HG03354 (cell line): ENCODE data around the gene ST8SIA2.
A peak's percentile ranks its signal among the peaks of the same experiment; 100 is the strongest.

Experiments
- ATAC-seq: cut with Tn5 transposase; IDR thresholded peaks from one replicate; pipeline ENCODE4 v1.9.1; 2021; ENCODE audit warnings: mild to moderate bottlenecking; ENCODE audit not compliant: unreplicated experiment, poor library complexity, severe bottlenecking

ST8SIA2 gene

DNA sequence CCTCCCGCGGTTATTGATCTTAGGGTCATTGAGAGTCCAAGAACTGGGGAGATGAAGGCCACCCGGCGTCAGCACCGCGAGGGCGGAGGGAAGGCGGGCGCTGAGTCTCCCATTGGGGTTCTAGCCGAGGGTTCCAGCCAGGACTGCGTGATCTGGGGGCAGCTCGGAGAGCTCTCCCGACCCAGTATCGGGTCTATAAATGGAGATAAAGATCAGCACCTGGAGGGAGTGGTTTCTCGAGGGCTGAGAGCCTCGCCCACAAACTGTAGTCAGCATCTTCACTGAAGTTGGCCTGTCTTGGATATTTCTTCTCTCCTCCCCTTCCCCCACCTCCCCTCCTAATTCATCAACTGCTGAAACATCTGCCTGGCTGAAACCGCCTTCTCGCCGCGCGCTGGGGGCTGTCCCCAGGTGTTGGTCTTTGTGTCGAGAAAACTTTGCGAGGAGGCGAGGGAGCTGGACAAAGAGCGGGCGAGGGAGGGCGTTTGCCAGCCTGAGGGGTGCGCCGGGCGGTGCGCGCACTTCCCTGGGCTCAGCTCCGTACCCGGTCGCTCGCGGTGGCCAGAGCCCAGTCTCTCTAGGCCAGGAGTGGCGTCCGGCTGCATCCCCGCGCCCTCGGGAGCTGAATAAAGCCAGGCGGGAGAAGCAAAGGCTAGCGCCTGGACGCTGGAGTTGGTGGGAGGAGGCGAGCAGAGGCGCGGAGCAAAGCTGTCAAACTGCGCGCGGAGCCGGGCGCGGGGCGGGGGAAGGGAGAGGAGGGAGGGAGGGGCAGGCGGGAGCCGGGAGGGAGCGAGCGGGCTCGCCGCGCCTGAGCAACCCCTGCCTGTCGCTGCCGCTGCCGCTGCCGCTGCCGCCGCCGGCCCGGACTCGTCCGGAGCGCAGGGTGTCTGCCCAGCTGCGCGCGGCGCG is at the start of gene ST8SIA2:
TSS of gene ST8SIA2 (plus strand) at position 811 of the 909 bp plus-strand sequence. CDS start 184 bp downstream, outside the sequence.
- no peak for ATAC-seq

DNA sequence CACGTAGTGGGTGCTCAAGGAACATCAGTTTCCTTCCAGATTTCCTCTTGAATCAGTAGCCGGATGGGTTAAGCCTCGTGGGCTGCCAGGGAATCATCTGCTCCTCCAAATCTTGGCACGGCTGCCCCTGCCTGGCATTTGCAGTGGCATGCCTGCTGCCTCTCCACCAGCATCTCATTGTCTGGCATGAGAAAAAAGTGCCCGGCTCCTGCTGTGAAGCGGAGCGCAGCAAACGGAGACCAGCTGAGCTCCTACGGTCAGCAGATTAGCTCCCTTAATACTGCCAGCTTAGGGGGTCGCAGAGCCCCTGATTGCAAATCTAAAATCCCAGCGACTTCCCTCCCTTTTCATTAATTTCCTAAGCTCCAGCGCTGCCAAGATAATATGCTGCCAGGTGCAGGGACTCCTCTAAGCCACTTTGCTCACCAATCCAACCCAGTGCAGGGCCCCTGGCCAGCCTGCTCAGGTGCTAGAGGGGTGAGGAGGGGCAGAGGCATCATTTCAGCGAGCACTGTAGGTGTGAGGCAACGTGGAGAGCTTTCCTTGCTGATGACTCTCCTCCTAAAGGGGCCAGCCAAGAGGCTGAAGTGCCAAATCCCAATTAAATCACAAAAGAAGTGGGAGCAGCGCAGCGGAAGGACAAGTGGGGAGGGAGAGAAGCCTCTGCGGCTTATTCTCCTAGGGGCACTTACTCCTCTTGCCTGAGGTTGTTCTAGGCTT is 49.6 kb upstream of the ST8SIA2 start:
- no peak for ATAC-seq

GRCh38 chr15:92346063-92346462 is 47.6 kb upstream of the ST8SIA2 start:
- ATAC-seq = no peak

DNA sequence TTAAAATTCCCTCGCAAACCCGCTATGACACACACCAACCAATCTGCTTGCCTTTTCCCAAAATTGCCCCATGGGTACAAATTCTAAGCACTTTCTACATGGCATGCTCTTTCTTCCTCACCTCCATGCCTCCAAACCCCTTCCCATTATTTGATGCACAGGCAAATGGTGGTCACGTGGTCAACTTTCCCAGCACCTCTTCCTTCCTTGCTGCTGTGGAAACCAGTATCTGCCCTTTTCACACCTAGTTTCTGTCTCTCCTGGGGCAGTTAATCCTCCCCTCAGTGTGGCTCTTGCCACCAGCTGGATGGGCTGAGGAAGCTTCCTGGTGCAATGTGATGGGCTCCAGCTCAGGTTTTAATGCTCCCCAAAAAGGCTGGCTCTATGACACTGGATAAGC is 38.4 kb upstream of the ST8SIA2 start:
- no peak for ATAC-seq

DNA sequence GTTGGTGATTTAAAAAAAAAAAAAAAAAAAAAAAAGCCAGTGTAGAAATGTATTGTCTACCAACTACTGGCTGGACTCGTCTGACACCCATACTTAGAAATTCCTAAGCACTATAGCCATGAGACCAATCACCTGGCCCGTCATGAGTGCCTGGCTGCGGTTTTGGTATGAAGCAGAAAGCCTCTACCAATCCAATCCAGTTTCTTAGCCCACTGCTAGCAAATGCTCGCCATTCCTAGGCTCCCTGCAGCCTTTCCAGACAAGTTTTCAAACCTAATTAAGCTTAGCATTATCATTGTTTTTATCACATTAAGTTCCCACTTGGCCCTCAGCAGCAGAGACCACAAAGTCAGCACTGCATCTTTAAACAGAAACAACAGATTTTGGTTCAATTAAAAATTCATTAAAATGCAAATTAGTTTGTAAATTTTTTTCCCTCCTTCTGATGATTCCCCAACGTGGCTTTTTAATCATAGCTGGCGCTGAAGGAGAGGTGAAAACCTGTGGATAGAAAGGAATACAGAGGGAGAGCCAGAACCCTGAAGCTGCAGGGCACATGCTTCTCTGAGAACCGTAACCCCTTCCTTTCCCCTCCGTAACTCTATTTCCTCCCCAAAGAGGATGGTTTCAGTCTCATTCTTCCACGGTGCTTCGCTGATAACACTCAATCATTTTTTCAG is 32.2 kb upstream of the ST8SIA2 start:
- ATAC-seq = no peak

GRCh38 chr15:92362001-92362350 is 31.7 kb upstream of the ST8SIA2 start:
- no peak for ATAC-seq

- no peak for ATAC-seq
These were observed 28.6 kb upstream of the ST8SIA2 start for GRCh38 chr15:92365084-92365483.

DNA sequence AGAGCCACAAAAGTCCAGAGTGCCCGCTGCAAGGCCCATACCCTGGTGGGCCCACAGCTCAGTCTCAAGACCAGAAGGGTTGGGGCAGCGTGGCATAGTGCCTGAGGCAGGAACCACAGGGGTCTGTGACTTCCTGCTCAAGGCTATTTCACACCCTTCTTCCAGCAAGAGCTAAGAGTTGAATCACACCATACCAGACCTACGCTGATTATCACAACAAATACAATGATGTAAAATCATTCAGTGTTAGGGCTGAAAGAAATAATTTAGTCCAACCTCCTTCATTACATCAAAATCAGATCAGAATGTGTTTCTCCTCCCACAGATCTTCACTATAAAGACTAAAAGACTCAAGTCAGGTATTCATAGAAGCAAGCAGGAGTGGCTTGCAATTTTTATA is 27.8 kb upstream of the ST8SIA2 start:
- ATAC-seq = no peak

GRCh38 chr15:92366381-92366780 is 27.3 kb upstream of the ST8SIA2 start:
- ATAC-seq = no peak

- no peak for ATAC-seq
These were observed 18.6 kb upstream of the ST8SIA2 start for GRCh38 chr15:92375057-92375456.

GRCh38 chr15:92376109-92376508 is 17.6 kb upstream of the ST8SIA2 start:
- no peak for ATAC-seq

- no peak for ATAC-seq
These were observed 16.4 kb upstream of the ST8SIA2 start for GRCh38 chr15:92377083-92377789.

GRCh38 chr15:92383519-92384324 is 10.0 kb upstream of the ST8SIA2 start:
- ATAC-seq = peak; percentile 75

DNA sequence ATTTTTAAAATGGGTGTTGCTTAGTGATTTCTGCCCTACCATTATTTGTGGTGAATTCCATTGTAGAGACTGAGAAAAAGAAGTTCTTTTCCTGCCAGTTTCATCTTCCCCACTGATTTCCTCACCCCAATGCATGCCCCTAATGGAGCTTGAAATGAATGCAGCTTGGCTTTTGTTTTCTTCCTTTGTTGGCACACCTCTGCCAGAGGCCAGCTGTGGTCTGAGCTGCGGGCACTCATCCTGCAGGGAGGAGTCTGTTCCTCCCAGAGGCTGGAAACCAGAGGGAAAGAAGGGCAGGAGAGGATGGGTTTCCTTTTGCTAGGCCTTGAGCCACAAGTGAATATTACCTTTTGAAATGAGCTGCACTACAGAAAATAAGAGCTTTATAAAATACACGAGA is 9.3 kb upstream of the ST8SIA2 start:
- no peak for ATAC-seq

DNA sequence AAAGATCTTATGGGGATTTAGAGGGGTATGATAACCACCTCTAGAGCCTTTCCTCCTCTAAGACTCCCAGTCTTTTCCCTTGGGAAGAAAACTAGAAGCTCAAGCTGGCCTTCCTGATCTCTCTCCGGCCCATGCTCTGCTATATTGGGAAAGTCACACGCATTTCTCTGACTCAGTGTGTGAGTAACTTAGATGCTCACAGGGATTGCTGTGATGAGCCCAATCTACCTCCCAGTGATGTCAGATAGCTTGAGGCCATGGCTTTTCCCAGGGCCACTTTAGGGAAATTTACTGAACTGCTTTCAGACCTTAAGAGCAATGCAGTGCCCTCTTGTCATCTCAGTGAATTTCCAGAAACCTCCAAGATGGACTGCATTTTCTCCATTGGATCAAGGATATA is 8.6 kb upstream of the ST8SIA2 start:
- no peak for ATAC-seq

DNA sequence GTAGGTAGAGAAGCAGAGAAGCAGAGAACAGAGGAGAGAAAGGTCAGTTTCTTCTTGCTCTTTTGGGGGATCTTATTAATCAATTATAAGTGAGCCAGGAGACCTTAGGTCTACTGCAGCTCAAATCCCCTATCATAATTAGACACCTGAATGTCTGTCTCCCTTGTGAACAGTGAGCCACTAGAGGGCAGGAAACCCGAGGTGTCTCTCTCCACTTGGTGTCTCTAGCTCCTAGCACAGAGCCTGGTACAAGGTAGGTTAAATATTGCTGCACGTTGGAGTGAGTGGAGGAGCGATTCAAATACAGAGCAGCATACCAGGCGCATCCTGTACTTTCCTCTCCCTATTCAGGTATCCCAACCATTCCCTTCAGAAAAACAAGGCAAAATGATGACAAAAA is 2.0 kb upstream of the ST8SIA2 start:
- ATAC-seq = no peak

GRCh38 chr15:92392462-92392861 is 1.2 kb upstream of the ST8SIA2 start:
- no peak for ATAC-seq

- no peak for ATAC-seq
These were observed 263 bp downstream of the ST8SIA2 start for GRCh38 chr15:92393980-92394308.
